CD14-positive monocyte (primary cell): Measurements from ENCODE around the gene FBXL12. TPM values are rescaled to one million over a fixed set of nuclear protein-coding genes. Genes with fewer than 3 reads are reported as not detected.

Experiments
- DNase-seq, 3 donors: peaks; one replicate each; pipeline ENCODE4 v3.0.0-alpha.2; 2011 to 2022
- H2AFZ ChIP-seq: 2 replicates; pipeline ENCODE4 v1.6.0; 2012; ENCODE audit warnings: mild to moderate bottlenecking, low read depth, low read length, inconsistent platforms; ENCODE audit not compliant: insufficient read depth, poor library complexity, severe bottlenecking
- H3K27ac ChIP-seq, 2 donors: 1 replicate in 1 of 2; 2 replicates in 1 of 2; pipeline ENCODE4 v1.5.1; 2012 to 2013; ENCODE audit warnings: low read length in 2 of 2, control low read depth in 1 of 2, inconsistent platforms in 1 of 2, low read depth in 1 of 2, mild to moderate bottlenecking in 1 of 2
- H3K27me3 ChIP-seq, 2 donors: one replicate each; pipeline versions ENCODE4 v1.6.0 to v1.6.1; 2011 to 2013; ENCODE audit warnings: low read length in 2 of 2; ENCODE audit not compliant: control insufficient read depth in 2 of 2, insufficient read depth in 2 of 2
- H3K36me3 ChIP-seq, 2 donors: replicated peaks in 1 of 2; 1 replicate in 1 of 2; 2 replicates in 1 of 2; pipeline versions ENCODE4 v1.5.1 to v1.6.1; 2012 to 2013; ENCODE audit warnings: low read length in 2 of 2, control low read depth in 1 of 2, inconsistent platforms in 1 of 2, mild to moderate bottlenecking in 1 of 2; ENCODE audit not compliant: insufficient read depth in 2 of 2, control insufficient read depth in 1 of 2
- H3K4me1 ChIP-seq, 2 donors: 1 replicate in 1 of 2; 2 replicates in 1 of 2; pipeline versions ENCODE4 v1.5.1 to v1.6.1; 2012 to 2013; ENCODE audit warnings: low read length in 2 of 2, control low read depth in 1 of 2, inconsistent platforms in 1 of 2, mild to moderate bottlenecking in 1 of 2, moderate library complexity in 1 of 2; ENCODE audit not compliant: insufficient read depth in 2 of 2, control insufficient read depth in 1 of 2
- H3K4me2 ChIP-seq: replicated peaks from 2 replicates; pipeline ENCODE3; 2012; ENCODE audit warnings: low read length, moderate library complexity, mild to moderate bottlenecking; ENCODE audit not compliant: poor library complexity, severe bottlenecking; ENCODE audit errors: extremely low read depth
- H3K4me3 ChIP-seq, 3 experiments: fragments of 200-600 bp in 1 of 3; sonication (generic) in 1 of 3; replicated peaks in 1 of 3; 1 replicate in 2 of 3; 2 replicates in 1 of 3; pipeline ENCODE4 v1.5.1; 2011 to 2013; ENCODE audit warnings: low read length in 3 of 3, mild to moderate bottlenecking in 3 of 3, control low read depth in 2 of 3, low read depth in 2 of 3, inconsistent platforms in 1 of 3, moderate library complexity in 1 of 3
- H3K79me2 ChIP-seq: 2 replicates; pipeline ENCODE4 v1.6.0; 2012; ENCODE audit warnings: mild to moderate bottlenecking, control low read depth, inconsistent platforms, low read length, moderate library complexity; ENCODE audit not compliant: insufficient read depth
- H3K9ac ChIP-seq: 2 replicates; pipeline ENCODE4 v1.6.0; 2017; ENCODE audit warnings: low read length, mild to moderate bottlenecking; ENCODE audit not compliant: insufficient read depth, poor library complexity, severe bottlenecking
- H3K9me3 ChIP-seq, 2 donors: replicated peaks in 1 of 2; 1 replicate in 1 of 2; 2 replicates in 1 of 2; pipeline versions ENCODE4 v1.5.1 to v1.6.1; 2012 to 2013; ENCODE audit warnings: low read length in 2 of 2, control low read depth in 1 of 2; ENCODE audit not compliant: control insufficient read depth in 1 of 2, insufficient read depth in 1 of 2
- H4K20me1 ChIP-seq: 2 replicates; pipeline ENCODE4 v1.6.0; 2012; ENCODE audit warnings: mild to moderate bottlenecking, low read length, control low read depth, moderate library complexity; ENCODE audit not compliant: insufficient read depth
- H3K27ac Mint-ChIP-seq, 7 donors: one replicate each; pipeline ENCODE4 v1.8.0; 2020; ENCODE audit warnings: mild to moderate bottlenecking in 7 of 7, mixed read lengths in 7 of 7, moderate library complexity in 6 of 7, inconsistent platforms in 2 of 7
- H3K27me3 Mint-ChIP-seq, 3 donors: one replicate each; pipeline ENCODE4 v1.8.0; 2021 to 2022; ENCODE audit warnings: low read depth in 3 of 3, mild to moderate bottlenecking in 3 of 3, mixed read lengths in 3 of 3, moderate library complexity in 3 of 3, inconsistent platforms in 1 of 3
- H3K36me3 Mint-ChIP-seq, 2 donors: one replicate each; pipeline ENCODE4 v1.8.0; 2020; ENCODE audit warnings: mixed read lengths in 2 of 2, inconsistent platforms in 1 of 2, mild to moderate bottlenecking in 1 of 2
- H3K4me1 Mint-ChIP-seq: one replicate; pipeline ENCODE4 v1.8.0; 2020; ENCODE audit warnings: mild to moderate bottlenecking, mixed read lengths
- H3K4me3 Mint-ChIP-seq, 2 donors: one replicate each; pipeline ENCODE4 v1.8.0; 2020; ENCODE audit warnings: mild to moderate bottlenecking in 2 of 2, mixed read lengths in 2 of 2, moderate library complexity in 1 of 2
- H3K9me3 Mint-ChIP-seq, 7 donors: one replicate each; pipeline ENCODE4 v1.8.0; 2020 to 2022; ENCODE audit warnings: mixed read lengths in 7 of 7, mild to moderate bottlenecking in 6 of 7, moderate library complexity in 6 of 7, inconsistent platforms in 2 of 7
- WGBS: methylation state at CpG from one replicate; pipeline ENCODE4 v1.1.5; 2013; ENCODE audit warnings: missing lambda C conversion rate; ENCODE audit not compliant: insufficient coverage; 5-methylcytosine and 5-hydroxymethylcytosine counted together
- intact Hi-C, 2 donors: fragments of 100-400 bp; cut with micrococcal nuclease; formaldehyde crosslinking; loops; one replicate each; pipeline versions ENCODE4 v1.15.0 to v1.15.1; 2023
- polyA plus RNA-seq, 3 donors: library from polyadenylated mRNA; depleted of rRNA in 1 of 3; unstranded in 2 of 3; stranded (reverse) in 1 of 3; fragments of 300-500 nt in 2 of 3; fragments of >200 nt in 1 of 3; fragmentation: Illumina TruSeq in 2 of 3; gene quantifications; 1 replicate in 2 of 3; 2 replicates in 1 of 3; pipeline ENCODE4 v1.2.3, GENCODE V29; 2012 to 2021
- TF ChIP-seq, protein P1 (sequence below): fragments of 200-600 bp; IDR thresholded peaks from one replicate; pipeline ENCODE4 v1.8.0; 2022; ENCODE audit warnings: antibody characterized with exemption, mild to moderate bottlenecking

The FBXL12 gene
- polyA plus RNA-seq, 3 donors, result 6.6 to 49.8 (median 8.1) TPM

DNA sequence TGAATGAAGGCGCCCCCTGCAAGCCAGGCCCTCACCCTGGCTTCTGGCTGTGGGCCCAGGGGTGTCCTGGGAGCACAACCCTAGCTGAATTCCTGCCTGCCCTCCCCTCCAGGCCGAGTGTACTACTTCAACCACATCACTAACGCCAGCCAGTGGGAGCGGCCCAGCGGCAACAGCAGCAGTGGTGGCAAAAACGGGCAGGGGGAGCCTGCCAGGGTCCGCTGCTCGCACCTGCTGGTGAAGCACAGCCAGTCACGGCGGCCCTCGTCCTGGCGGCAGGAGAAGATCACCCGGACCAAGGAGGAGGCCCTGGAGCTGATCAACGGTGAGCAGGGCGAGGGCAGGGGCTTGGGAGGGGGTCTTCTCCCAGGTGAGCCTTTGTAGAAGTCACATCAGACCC lies 19.4 kb upstream of the FBXL12 start:
- Histone ChIP-seq H3K79me2 (peaks cover 46% of the 10 kb centered on the region), H3K9ac (no peak overlapping the region), H3K36me3 (peaks cover 53 to 55% of the 10 kb centered on the region in 2 donors), H3K27me3 (no peaks in the 10 kb centered on the region), H2AFZ (no peak overlapping the region), H3K4me3 (no peak overlapping the region), H3K4me2 (no peak overlapping the region), H3K27ac (no peak overlapping the region), H4K20me1 (no peaks in the 10 kb centered on the region), H3K4me1 (peaks cover 11 to 14% of the 10 kb centered on the region in 2 donors), H3K9me3 (peaks cover 17 to 21% of the 10 kb centered on the region in 2 donors)
- Mint-ChIP-seq H3K4me3 (no peak overlapping the region), H3K27me3 (peaks cover 0 to 3% (median 0%) of the 10 kb centered on the region in 3 donors), H3K9me3 (peaks cover 12 to 20% (median 17%) of the 10 kb centered on the region in 7 donors), H3K27ac (no peak overlapping the region), H3K4me1 (peaks cover 12% of the 10 kb centered on the region), H3K36me3 (peaks cover 47 to 57% of the 10 kb centered on the region in 2 donors)
- WGBS, result 93% methylated on average over 10 of the region's 15 CpGs
- intact Hi-C loops, result no loop called here
- TF ChIP-seq, protein P1, sequence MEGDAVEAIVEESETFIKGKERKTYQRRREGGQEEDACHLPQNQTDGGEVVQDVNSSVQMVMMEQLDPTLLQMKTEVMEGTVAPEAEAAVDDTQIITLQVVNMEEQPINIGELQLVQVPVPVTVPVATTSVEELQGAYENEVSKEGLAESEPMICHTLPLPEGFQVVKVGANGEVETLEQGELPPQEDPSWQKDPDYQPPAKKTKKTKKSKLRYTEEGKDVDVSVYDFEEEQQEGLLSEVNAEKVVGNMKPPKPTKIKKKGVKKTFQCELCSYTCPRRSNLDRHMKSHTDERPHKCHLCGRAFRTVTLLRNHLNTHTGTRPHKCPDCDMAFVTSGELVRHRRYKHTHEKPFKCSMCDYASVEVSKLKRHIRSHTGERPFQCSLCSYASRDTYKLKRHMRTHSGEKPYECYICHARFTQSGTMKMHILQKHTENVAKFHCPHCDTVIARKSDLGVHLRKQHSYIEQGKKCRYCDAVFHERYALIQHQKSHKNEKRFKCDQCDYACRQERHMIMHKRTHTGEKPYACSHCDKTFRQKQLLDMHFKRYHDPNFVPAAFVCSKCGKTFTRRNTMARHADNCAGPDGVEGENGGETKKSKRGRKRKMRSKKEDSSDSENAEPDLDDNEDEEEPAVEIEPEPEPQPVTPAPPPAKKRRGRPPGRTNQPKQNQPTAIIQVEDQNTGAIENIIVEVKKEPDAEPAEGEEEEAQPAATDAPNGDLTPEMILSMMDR, result no peak
- no peak for DNase-seq

DNA sequence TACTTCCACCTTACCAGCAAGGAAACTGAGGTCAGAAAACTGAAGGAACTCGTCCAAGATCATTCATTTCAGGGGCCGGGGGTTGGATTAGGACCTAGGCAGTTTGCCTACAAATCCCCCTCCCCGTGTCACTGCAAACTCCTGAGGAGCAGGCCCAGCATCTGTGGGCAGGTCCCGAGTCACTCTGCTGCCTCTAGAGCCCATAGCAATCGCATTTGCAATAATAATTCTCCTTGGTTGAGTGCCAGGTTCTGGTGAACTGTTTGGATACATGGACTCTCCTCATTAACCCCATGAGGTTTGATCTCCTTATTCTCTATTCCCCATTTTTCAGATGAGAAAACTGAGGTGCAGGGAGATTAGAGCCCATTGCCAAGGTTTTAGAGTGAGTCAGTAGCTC lies 17.1 kb upstream of the FBXL12 start:
- Histone ChIP-seq H3K4me2 (peak overlapping the region; percentile 91), H3K79me2 (peaks cover 28% of the 10 kb centered on the region), H3K27ac (peak overlapping the region in 1 of 2 donors; percentile 71), H3K36me3 (peaks cover 30 to 33% of the 10 kb centered on the region in 2 donors), H4K20me1 (no peaks in the 10 kb centered on the region), H3K4me3 (peak overlapping the region in 2 of 3 experiments; percentile 62 to 86), H3K27me3 (no peaks in the 10 kb centered on the region), H3K4me1 (peaks cover 11 to 14% of the 10 kb centered on the region in 2 donors), H3K9ac (peak overlapping the region; percentile 76), H3K9me3 (no peaks in the 10 kb centered on the region), H2AFZ (peak overlapping the region; percentile 83)
- Mint-ChIP-seq H3K4me3 (peak overlapping the region; percentile 65 to 78), H3K9me3 (peaks cover 0 to 4% (median 0%) of the 10 kb centered on the region in 7 donors), H3K27ac (peak overlapping the region; percentile 4 to 81 (median 58)), H3K27me3 (peaks cover 0 to 2% (median 0%) of the 10 kb centered on the region in 3 donors), H3K4me1 (peaks cover 12% of the 10 kb centered on the region), H3K36me3 (peaks cover 24 to 39% of the 10 kb centered on the region in 2 donors)
- WGBS, result 14% methylated on average over 2 of the region's 5 CpGs
- TF ChIP-seq, protein P1, result no peak
- intact Hi-C loops, result no loop called here
- DNase-seq, result no peak
